ENCODE results near the gene NEMP2.

- TF ChIP-seq CTCF (IDR thresholded peaks at IDR 0.05; ENCODE audit: poor library complexity, severe bottlenecking) (no peak), POLR2AphosphoS5 (IDR thresholded peaks at IDR 0.05) (no peak), EZH2 (IDR thresholded peaks at IDR 0.05; ENCODE audit: borderline replicate concordance, insufficient read depth, low read length, poor library complexity, severe bottlenecking) (no peak), REST (IDR thresholded peaks at IDR 0.05; ENCODE audit: borderline replicate concordance) (no peak), TAF1 (IDR thresholded peaks at IDR 0.05; ENCODE audit: low read depth) (no peak), EP300 (conservative IDR thresholded peaks at IDR 0.05; ENCODE audit: poor library complexity, severe bottlenecking) (no peak), SMC3 (conservative IDR thresholded peaks at IDR 0.05; ENCODE audit: poor library complexity) (no peak), RAD21 (conservative IDR thresholded peaks at IDR 0.05) (no peak), MXI1 (conservative IDR thresholded peaks at IDR 0.05; ENCODE audit: poor library complexity, severe bottlenecking) (no peak)
These were observed 44.5 kb upstream of the NEMP2 start for GRCh38 chr2:190579058-190579410.
